Activated T-cell treated with anti-CD3 and anti-CD28 coated beads for 1 hour (primary cell): ENCODE results near the gene KRTAP10-3.

Experiments
- DNase-seq: peaks from one replicate; pipeline ENCODE4 v3.0.0-alpha.2; 2020; ENCODE audit warnings: low read depth

KRTAP10-3 gene

DNA sequence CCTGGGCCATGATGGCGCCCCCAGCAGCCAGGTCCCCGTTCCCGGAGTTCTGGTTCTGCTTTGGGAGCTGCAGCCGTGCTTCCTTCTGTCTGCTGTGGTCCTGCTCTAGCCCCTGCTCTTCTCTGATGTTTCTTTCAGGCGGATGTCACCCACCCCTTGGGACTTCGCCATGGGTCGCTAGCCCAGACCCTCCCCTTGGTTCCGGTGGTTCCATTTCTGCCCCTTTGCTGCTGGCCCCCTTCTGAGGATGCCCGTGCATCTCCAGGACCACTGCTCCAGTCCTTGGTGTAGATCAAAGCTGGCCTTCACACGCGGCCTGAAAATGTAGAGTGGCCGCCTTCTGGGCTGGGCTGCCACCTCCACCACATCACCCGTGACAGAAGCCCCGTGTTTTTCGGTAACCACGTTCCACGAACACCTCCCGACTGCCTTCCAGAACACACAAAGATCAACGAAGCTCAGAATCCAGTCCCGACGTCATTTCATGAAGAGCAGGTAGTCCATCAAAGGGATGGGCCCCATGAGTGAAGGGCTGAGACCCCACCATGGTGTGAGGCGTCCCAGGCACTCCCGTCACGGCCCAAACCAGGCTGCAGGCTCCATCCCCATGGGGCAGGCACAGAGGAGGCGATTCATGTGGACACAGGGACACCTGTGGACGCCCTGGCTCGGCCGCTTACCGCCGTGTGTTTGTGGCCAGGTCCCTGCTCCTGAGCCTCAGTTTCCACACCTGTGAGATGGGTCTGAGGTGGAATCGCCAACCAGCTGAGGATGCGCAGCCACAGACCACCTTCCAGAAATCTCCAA, 43.0 kb downstream of the KRTAP10-3 start:
- DNase-seq: no peak

GRCh38 chr21:44514746-44515358, 43.7 kb downstream of the KRTAP10-3 start:
- no peak for DNase-seq

GRCh38 chr21:44514218-44514520, 44.4 kb downstream of the KRTAP10-3 start:
- no peak for DNase-seq

- no peak for DNase-seq
Measured at GRCh38 chr21:44513389-44514217, 45.0 kb downstream of the KRTAP10-3 start.

GRCh38 chr21:44512496-44513388, 45.9 kb downstream of the KRTAP10-3 start:
- DNase-seq: no peak

GRCh38 chr21:44511938-44512275, 46.7 kb downstream of the KRTAP10-3 start:
- DNase-seq: no peak

DNA sequence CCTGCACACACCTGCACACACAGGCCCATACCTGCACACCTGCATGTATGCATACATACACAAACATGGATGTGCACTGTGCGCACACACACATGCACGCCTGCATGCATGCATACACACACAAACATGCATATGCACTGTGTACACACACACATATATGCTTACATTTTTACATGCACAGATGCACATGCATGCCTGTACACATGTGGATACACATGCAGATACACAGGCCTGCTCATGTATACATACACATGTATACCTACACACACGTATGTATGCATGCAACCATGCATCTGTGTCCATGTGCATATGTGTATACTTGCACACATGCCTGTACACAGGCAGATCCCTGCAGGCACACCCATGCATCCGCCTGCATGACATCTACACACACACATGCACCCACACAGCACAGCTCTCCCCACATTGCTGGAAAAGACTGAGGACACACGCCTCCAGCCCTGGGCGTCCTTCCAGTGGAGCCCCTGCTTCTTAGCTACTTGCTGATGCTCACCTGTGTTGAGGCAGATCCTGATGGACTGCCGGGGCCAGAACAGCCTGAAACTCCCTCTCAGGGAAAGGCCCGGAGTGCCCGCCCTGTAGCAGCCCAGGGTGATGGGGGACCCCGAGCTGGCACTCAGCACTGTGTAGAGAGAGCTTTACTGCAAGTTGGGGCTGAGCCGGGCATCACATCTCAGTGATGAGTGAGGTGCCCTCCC, 47.2 kb downstream of the KRTAP10-3 start:
- DNase-seq: no peak

DNA sequence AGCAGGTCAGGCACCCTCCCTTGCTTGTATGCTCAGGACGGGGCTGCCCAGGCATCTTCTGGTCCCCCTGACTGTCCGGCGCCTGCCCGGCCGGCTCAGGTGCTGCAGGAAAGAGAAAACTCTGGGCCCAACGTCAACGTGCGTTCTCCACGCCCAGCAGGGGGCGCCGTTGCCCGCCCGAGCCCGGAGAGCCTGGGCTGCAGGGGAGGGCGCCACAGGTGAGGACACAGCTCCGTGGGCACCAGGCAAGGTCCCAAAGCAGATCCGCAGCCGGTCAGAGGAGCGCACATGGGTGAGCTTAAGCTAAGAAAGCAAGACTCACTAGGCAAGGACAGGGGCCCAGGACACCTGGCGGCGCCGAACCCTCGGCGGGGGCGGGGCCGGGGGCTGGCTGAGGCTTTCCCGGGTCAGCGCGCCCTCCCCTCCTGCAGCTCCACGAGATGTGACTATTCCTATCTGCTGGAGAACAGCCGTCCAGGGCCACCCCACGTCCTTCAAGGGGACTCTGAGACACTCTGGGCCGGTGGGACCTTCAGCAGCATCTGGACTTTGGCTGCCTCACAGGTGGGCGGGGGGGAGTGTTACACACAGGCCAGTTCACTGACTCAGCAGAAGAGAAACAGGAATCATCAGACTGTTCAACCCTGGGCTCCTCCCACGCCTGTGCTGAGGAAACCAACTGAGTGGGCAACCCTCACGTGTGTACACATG, 47.9 kb downstream of the KRTAP10-3 start:
- peak; percentile 85 for DNase-seq

DNA sequence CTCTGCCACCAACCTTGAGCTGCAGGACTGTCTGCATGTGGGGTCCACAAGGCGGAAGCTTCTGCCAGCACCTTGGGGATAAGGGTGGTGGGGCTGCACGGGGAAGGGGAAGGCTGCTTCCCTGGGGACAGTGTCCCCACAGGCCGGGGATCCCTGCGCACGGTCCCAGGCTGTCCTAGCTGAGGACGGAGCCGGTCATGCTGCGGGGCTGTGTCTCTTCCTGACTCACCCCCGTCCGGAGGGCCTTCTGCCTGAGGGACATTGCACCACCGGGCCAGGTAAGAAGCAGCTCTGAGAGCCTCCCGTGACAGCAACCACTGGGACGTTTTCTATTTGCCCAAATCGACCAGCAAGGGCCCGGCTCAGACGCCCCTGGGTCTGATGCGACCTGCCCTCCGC, 48.5 kb downstream of the KRTAP10-3 start:
- DNase-seq: no peak

- no peak for DNase-seq
Measured at GRCh38 chr21:44509539-44509938, 49.1 kb downstream of the KRTAP10-3 start.

GRCh38 chr21:44508711-44509445, 49.7 kb downstream of the KRTAP10-3 start:
- DNase-seq: no peak

GRCh38 chr21:44508426-44508710, 50.2 kb downstream of the KRTAP10-3 start:
- DNase-seq: no peak
